NT2/D1 (cell line): Measurements from ENCODE around the gene CCDC40.

Experiments used
- SUZ12 ChIP-seq: IDR thresholded peaks from 2 replicates; pipeline ENCODE4 v1.6.1; 2011; ENCODE audit not compliant: insufficient read length, insufficient read depth; ENCODE audit errors: extremely low read depth
- YY1 ChIP-seq: IDR thresholded peaks from 2 replicates; pipeline ENCODE4 v1.6.1; 2011; ENCODE audit not compliant: insufficient read length, insufficient read depth
- ZNF274 ChIP-seq: IDR thresholded peaks from 2 replicates; pipeline ENCODE4 v1.6.1; 2011; ENCODE audit warnings: mild to moderate bottlenecking, low read depth, low read length

DNA sequence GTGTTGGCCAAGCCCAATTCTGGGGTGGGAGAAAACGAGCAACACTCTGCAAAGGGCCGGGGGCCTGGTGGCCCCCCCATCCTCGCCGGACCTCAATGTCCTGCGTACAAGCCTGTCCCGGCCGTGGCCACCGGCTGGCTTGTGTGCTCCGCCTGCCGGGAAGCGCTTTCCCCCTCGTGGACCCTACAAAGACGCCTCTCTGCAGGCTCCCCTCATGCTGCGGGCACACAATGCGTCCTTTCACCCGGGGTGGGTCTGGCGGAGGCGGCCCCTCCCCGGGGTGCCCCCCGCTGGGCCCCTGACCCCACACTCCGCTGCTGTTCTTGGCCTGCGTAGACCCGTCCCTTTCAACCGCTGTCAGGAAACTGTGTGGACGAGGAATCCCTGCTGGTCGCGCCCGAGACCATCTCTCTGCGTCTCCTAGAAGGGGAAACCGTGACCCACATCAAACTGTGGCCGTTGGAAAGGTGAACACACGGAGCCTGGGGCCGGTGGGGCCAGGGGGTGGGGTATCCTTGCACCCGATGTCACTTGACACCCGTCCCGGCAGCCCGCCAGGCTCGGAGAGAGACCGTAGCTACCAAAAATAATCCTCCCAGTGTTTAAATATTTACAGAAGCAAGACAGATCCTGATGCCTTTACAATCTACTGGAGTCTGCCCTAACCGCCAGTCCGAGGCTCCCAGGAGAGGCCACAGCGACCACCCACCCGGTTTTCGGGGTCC, 44.4 kb upstream of the CCDC40 start:
- TF ChIP-seq SUZ12 (no peak), ZNF274 (no peak), YY1 (no peak)
